ENCODE measurements around the gene USP15. TPM values are rescaled to one million over a fixed set of nuclear protein-coding genes. Genes with fewer than 3 reads are reported as not detected.

The USP15 gene
- total RNA-seq, 1 experiment from 2014 or later, result 35.3 TPM

DNA sequence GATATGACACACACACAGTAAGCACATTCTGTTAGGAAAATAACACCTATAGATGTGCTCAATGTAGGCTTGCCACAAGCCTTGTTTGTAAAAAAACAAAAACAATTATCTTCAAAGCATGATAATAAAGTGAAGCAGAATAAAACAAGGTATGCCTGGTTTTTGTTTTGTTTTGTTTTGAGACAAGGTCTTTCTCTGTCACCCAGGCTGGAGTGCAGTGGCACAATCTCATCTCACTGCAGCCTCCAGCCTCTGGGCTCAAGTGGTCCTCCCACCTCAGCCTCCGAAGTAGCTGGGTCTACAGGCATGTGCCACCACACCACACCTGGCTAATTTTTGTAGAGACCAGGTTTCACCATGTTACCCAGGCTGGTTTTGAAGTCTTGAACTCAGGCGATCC, 154.0 kb downstream of the USP15 start:
- Histone ChIP-seq H2AFZ (ENCODE audit: low read length) (no peak overlapping the region), H2BK12ac (ENCODE audit: insufficient read length, low read depth, low read length) (no peak overlapping the region), H2AK5ac (ENCODE audit: insufficient read length, low read length) (no peak overlapping the region), H3K9me3 (ENCODE audit: control insufficient read depth, low read depth, low read length) (no peaks in the 10 kb centered on the region), H3K56ac (ENCODE audit: insufficient read length, low read depth, low read length) (no peak overlapping the region), H3K27ac (ENCODE audit: insufficient read length, low read depth, low read length) (no peak overlapping the region), H3K9ac (ENCODE audit: extremely low read depth, insufficient read length, low read length) (no peak overlapping the region), H2BK15ac (ENCODE audit: low read depth, low read length) (no peak overlapping the region), H3T11ph (ENCODE audit: low read length) (no peak overlapping the region), H3K79me1 (ENCODE audit: insufficient read depth, low read depth, low read length, poor library complexity, severe bottlenecking) (no peaks in the 10 kb centered on the region), H3K4ac (ENCODE audit: low read depth, low read length) (no peak overlapping the region), H3K23me2 (ENCODE audit: insufficient read length, low read depth, low read length, poor library complexity, severe bottlenecking) (no peaks in the 10 kb centered on the region), H3K79me2 (ENCODE audit: insufficient read depth, low read length) (no peaks in the 10 kb centered on the region), H2BK120ac (ENCODE audit: low read depth, low read length, poor library complexity, severe bottlenecking) (no peak overlapping the region), H3K18ac (ENCODE audit: insufficient read length, low read depth, low read length) (no peak overlapping the region), H4K8ac (replicated peaks; ENCODE audit: insufficient read length, low read depth, low read length) (no peak overlapping the region), H4K20me1 (ENCODE audit: control insufficient read depth, insufficient read depth, insufficient read length) (no peaks in the 10 kb centered on the region), H4K91ac (ENCODE audit: insufficient read length, low read depth, low read length) (no peak overlapping the region), H3K4me1 (ENCODE audit: insufficient read depth, low read length) (no peaks in the 10 kb centered on the region), H4K5ac (ENCODE audit: insufficient read length, low read depth, low read length) (no peak overlapping the region), H2BK20ac (ENCODE audit: low read depth, low read length, poor library complexity, severe bottlenecking) (no peak overlapping the region), H3K14ac (ENCODE audit: insufficient read depth, low read length) (no peak overlapping the region), H3K27me3 (ENCODE audit: insufficient read depth, low read length) (no peaks in the 10 kb centered on the region), H3K4me2 (ENCODE audit: insufficient read depth, insufficient read length, low read length) (no peak overlapping the region), H3K23ac (ENCODE audit: insufficient read length, low read depth, low read length) (no peak overlapping the region), H2BK5ac (ENCODE audit: insufficient read length, low read length) (no peak overlapping the region)
- Mint-ChIP-seq H3K27me3 (ENCODE audit: low read depth) (no peaks in the 10 kb centered on the region), H3K4me1 (peaks cover 3 to 5% of the 10 kb centered on the region in 2 experiments; a peak in 3 of 4 replicates), H3K9me3 (no peaks in the 10 kb centered on the region), H3K4me3 (no peak overlapping the region), H3K27ac (no peak overlapping the region), H3K36me3 (ENCODE audit: insufficient read depth in 1 of 3, low read depth in 3 of 3) (no peaks in the 10 kb centered on the region)
- no peak for DNase-seq
- TF ChIP-seq, protein P1, sequence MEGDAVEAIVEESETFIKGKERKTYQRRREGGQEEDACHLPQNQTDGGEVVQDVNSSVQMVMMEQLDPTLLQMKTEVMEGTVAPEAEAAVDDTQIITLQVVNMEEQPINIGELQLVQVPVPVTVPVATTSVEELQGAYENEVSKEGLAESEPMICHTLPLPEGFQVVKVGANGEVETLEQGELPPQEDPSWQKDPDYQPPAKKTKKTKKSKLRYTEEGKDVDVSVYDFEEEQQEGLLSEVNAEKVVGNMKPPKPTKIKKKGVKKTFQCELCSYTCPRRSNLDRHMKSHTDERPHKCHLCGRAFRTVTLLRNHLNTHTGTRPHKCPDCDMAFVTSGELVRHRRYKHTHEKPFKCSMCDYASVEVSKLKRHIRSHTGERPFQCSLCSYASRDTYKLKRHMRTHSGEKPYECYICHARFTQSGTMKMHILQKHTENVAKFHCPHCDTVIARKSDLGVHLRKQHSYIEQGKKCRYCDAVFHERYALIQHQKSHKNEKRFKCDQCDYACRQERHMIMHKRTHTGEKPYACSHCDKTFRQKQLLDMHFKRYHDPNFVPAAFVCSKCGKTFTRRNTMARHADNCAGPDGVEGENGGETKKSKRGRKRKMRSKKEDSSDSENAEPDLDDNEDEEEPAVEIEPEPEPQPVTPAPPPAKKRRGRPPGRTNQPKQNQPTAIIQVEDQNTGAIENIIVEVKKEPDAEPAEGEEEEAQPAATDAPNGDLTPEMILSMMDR (conservative IDR thresholded peaks at IDR 0.05), result no peak
- WGBS (ENCODE audit: extremely low coverage, insufficient read length, low lambda C conversion rate), result no CpG with 5 or more reads among the region's 2 CpGs
